HG02840 (cell line): ENCODE data around the gene RNF26.
A peak's percentile ranks its signal among the peaks of the same experiment; 100 is the strongest.

Experiments used
- ATAC-seq: cut with Tn5 transposase; IDR thresholded peaks from one replicate; pipeline ENCODE4 v1.9.1; 2021; ENCODE audit warnings: mild to moderate bottlenecking, moderate library complexity, moderate number of reproducible peaks; ENCODE audit not compliant: unreplicated experiment, low FRiP score

Gene RNF26

DNA sequence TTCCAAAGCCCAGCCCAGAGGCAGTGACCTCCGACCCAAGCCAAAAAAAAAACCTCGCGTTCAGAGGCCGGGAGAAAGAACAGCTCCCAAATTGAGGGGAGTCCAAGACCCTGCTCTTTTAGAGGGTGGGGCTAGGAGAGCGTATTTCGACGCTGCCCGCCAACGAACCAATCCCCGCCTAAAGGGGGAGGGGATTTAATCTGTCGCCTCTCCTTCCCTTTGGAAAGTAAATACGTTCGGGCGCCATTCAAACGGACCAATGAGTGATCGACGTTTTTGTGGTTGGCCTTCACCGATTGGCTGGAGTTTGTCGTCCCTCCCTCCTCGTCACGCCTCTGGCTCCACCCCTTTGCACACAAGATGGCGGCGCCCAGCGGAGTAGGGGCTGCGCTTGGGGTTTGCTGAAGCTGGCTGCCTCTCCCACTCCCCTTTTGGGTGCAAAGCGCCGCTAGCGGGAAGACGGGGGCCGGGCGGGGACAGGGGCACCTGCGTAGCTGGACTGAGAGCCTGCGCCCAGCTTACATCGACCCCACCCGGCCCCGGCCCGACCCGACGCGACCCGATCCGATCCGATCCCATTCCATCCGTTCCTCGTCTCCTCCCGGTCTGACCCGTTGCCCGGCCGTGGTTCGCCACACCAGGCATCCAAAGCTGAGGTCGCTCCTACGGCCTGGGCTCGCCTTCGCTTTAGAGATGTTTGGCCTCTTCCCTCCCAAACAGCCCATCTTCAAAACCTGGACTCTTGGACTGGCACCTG is at the start of gene RNF26:
TSS of gene RNF26 (plus strand) at position 354 of the 757 bp plus-strand sequence. CDS start 596 bp downstream, outside the sequence.
- peak; percentile 86 for ATAC-seq

DNA sequence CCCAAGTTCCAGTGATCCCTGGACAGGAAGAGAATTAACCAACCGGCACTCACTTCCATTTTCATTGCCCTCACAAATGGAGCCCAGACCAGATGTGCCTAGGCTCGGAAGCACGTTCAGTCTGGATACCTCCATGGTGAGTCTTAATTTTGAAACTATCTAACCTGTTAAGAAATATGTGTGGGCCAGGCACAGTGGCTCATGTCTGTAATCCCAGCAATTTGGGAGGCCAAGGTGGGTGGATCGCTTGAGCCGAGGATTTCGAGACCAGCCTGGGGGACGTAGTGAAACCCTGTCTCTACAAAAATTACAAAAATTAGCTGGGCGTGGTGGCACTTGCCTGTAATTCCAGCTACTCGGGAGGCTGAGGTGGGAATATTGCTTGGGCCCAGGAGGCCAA is 48.9 kb upstream of the RNF26 start:
- ATAC-seq = no peak

DNA sequence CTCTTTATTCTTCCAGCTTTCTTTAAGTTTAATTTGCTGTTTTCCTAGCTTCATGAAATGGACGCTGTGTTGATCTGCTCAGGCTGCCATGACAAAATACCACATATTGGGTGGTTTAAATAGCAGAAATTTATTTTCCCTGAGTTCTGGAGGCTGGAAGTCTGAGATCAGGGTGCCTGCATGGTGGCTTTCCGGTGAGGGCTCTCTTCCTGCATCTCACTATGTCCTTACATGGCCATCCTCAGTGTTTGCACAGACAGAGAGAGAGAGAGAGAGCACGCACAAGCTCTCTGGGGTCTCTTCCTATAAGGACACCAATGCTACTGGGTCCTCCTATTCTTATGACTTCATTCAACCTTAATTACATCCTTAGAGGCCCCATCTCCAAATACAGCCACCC is 46.1 kb upstream of the RNF26 start:
- ATAC-seq = no peak

DNA sequence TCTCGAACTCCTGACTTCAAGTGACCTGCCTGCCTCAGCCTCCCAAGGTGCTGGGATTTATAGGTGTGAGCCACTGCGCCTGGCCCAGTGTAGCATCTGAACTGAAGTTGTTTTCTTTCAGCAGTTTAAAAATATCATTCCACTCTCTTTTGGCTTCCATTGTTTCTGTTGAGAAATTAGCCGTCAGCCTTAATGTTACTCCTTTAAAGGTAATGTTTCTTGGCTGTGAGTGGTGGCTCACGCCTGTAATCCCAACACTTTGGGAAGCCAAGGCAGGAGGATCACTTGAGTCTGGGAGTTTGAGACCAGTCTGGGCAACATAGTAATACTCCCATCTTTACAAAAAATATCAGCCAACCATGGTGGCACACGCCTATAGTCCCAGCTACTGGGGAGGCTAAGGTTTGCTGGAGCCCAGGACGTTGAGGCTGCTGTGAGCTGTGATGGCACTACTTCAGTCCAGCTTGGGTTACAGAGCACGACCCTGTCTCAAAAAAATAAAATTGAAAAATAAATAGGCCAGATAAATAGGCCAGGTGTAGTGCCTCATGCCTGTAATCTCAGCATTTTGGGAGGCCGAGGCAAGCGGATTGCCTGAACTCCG is 43.3 kb upstream of the RNF26 start:
- ATAC-seq = no peak

DNA sequence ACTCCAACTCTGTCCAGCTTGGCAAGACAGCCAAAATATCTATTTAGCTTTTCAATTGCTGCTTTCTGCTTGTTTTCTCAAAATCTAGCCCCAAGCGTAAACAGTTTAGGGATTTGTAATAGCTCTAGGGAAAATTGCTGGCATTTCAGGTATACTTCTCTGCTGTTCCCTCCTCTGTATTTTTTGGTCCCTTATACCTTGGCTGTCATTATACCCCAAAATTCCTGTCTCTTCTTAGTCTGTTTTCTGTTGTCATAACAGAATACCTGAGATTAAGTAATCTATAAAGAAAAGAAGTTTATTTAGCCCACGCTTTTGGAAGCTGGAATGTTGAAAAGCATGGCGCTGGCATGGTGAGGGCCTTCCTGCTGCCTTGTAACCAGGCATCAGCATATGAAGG is 40.9 kb upstream of the RNF26 start:
- no peak for ATAC-seq

DNA sequence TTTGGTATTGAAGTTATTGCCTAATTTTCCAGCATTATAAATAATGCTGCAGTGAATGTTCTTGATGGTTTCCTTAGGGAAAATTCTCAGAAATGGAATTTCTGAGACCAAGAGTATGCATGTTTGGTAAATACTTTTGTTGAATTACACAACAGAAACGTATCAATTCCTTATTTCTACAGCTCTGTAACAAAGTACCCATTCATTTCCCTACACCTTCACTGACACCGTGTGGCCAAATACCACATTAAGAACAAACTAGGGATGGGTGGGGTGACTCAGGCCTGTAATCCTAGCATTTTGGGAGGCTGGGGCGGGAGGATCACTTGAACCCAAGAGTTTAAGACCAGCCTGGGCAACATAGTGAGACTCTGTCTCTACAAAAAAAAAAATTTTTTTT is 39.1 kb upstream of the RNF26 start:
- no peak for ATAC-seq

DNA sequence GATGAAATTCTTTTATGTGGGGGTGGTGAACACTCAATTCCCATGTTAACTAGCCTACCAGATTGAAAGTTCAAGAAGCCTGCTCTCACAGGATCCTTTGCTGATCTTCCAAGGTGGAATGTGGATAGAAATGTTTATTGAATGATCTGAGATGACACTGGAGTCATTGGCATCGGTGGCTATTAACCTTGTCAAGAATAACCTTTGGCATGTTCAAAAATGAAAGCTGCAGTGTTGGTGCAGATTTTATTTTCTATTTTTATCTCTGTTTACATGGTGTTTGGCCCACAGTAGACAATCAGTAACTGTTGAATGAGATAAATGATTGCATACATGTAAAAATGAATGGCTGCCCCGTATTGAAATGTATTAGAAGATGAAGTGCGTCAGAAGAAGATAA is 36.4 kb upstream of the RNF26 start:
- no peak for ATAC-seq

DNA sequence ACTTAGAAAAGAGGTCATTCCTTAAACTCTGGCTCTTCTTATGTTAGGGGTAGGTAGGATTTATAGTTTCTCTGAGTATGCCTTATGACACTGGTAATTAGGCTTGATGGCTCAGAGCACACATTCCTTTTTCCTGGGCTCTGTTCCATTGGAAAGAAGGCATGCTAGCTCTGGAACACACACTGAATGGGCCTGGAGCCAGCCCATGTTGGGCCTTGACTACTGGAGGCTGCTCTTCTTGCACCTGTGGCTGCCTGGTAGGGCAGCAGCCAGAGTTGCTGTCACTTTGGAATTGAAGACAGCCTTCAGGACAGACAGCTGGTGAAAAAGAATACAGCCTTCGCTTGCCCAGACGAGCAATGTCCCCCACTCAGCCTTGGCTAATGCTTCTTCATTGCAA is 35.6 kb upstream of the RNF26 start:
- no peak for ATAC-seq

DNA sequence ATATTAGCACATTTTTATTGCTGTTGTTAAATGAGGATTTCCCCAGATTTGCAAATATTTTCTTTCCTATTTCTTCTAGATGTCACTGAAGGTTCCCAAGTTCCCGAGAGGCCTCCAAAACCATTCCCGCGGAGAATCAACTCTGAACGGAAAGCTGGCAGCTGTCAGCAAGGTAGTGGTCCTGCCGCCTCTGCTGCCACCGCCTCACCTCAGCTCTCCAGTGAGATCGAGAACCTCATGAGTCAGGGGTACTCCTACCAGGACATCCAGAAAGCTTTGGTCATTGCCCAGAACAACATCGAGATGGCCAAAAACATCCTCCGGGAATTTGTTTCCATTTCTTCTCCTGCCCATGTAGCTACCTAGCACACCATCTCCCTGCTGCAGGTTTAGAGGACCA is 34.9 kb upstream of the RNF26 start:
- no peak for ATAC-seq

DNA sequence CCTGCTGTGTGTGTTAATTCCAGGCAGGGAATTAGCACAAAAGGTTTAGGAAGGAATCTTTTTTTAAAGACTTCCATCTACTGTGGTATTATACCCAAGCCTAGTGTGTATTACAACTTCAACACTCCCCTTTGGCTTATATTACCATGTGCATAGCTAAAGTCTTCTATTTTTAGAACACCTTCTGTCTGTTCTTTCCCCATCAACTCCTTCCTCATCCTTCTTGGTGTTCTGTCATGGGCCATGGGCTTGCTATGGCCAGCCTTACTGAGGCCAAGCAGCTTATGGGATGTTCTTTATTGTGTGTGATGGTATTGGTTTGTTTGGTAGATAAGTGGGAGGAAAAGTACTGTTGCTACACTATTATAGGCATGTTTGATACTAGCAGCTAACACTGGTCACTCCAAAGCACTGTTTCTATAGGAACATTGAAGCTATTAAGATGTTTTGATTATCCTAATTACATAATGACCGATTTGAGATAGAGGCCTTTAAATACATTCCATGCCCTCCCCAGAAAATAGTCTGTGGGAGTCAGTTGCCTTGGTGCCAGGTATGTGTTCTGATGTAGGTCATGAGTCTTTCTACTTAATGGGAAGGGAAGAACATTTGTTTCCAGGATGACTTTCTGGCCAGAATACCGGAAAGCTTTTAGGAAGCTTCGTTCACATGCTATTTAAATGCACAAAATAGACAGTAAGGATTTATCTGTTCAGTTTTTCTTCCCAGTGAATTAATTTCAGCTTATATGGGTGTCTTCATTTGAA is 33.9 kb upstream of the RNF26 start:
- no peak for ATAC-seq

DNA sequence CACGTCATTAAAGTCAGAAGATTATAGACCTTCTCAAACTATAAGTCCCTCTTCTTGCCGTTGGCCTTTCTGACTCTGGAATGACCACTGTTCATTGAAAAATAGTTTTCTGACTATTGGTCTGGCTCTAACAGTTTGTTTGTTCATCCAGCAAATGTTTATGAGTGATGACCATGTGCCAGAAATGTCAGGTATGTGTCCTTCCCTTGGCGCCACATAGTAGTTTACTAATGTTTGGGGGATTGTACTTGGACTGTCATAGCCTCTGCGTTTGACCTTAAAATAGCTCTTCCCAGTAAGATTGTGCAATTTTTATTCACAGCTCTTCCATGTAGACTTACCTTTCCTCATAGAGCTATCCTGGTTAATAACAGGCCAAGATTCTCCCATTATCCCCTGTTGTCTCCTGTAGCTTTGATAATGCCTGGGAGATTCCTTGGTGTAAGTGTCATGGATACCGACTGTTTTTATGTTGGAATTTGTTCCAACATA is 31.1 kb upstream of the RNF26 start:
- no peak for ATAC-seq

DNA sequence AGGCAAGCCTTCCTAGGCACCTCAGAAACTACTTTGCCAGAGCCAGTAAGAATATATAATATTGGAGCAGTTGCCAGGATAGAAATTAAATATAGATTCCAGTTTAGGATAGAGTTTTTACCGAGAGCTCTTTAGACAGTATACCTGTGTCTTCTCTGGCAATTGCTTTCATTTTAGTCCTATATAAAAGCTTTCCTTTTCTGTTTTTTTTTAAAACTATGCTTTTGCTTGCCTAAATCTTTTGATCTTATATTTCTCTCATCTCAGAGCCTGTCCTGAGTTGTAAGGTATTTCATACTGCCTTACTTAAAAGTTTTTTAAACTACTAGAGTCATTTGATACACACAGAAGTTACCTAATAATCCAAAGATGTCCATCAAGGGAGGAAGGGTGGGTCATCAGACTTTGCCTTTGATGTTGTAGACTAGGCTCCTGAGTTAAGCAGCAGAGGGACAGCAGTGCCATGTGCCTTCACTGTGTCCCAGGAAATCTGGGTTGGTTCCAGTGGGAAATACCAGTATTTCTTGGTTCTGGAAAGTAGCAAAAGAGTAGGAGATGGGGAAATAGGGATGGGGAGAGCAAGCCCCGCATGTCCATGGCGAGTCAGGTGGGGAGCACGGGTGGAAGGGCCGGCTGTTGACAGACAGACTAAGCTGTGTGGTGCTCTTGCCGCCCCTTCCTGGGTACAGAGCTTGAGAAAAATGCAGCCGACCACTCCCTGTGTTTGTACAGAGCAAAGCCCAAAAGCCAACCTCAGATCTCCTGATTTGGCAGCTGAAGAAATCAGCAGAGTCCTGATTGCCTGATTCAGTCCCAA is 28.6 kb upstream of the RNF26 start:
- ATAC-seq = no peak

DNA sequence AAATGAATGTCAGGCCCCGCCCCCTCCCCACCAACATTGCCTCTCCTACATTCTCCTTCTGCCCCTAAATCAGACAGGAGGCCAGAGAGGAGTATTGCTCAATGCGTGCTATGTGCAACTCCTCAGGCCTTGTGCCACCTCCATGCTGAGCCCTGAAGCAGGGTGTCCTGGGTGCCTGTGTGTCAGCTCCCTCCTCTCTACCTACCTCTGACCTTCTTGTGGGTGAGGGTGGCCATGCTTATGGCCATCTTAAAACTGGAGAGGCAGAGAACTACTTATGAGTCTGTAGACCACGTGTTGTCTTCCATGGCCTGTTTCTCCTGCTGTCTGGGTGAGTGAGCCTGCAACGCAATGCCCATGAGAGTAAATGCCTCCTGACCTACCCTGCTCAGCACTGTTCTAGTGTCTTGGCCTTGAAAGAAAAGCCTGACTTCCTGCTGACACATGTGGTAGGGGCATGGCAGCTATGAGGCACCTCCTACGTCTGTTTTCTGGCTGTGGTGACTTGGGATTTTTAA is 27.9 kb upstream of the RNF26 start:
- ATAC-seq = no peak

DNA sequence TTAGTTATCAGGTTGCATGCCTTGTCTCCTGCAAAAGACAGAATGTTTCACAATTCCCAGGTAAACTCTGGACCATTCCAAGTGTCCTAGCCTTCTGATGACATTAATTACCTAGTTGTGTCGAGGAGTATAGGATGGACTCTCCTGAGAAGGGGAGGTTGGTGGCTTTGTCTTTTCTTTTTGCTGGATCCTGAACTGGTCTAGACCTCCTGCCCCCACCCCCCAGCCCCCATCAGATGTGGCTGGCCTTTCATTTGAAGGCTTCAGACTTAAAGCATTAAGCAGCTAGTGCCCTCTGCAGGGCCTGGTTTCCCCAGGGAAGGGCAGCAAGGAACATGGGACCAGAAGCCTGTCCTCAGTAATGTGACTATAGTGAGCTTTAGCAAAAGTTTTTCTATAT is 27.1 kb upstream of the RNF26 start:
- ATAC-seq = no peak

DNA sequence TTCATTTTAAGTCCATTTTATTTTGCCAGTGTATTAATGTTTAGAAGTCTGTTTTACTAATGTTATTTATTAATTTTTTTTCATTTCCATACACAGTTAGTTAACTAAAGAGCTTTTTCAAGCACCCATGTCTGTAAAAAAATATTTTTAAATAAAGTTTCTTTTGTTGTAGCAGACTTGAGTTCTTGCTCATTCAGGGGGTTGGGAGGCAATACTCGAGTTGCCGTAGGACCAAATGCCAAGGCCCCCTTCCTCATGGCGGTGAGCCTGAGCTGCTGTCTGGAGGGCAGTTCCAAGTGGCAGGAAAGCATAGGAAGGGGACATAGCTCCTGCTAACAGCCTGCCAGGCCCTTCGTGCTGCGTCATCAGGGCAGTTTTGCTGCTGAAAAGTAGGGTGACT is 26.4 kb upstream of the RNF26 start:
- ATAC-seq = no peak

DNA sequence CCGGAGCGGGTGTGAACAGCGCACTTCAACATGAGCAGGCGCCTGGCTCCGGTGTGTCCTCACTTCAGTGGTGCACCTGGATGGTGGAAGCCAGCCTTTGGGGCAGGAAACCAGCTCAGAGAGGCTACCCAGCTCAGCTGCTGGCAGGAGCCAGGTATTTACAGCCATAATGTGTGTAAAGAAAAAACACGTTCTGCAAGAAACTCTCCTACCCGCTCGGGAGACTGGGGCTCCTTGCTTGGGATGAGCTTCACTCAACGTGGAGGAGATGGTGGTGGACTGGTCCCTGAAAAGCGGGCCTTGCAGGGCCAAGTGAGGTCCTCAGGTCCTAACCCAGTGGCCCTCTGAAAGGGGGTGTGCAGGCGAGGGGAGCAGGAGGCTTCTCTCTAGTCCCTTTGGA is 24.9 kb upstream of the RNF26 start:
- ATAC-seq = no peak

DNA sequence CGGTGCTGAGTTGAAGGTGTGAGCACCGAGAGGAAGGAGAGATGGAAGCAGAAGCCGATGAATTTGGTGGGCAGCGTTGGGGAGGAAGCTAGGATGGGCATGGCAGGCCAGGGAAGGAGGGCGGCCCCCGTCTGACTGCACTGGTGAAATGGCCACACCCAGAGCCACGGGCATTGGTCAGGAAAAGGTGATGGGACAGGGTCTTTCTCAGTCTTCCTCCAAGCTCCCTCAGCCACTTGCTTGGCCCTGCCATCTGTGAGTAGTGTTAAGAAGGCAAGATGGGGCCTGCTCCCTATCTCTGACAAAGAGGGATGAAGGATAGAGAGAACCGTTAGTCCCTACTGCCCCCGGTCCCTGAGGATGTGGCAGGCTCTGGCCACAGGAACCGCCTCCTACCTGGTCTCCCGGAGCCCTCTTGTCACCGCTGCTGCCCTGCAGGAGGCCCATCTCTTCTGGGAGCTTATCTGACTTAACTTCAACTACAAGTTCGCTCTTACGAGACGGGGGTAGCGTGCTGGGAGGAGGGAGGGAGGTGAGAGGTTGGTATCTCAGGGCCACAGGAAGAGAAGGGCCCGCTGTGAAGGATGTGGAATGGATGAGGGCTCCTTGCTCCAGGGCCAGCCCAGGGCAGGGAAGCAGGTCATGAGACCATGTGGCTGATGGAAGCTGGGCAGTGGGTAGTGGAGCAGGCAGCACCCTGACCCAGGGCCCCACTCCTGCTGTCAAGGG is 24.2 kb upstream of the RNF26 start:
- no peak for ATAC-seq

DNA sequence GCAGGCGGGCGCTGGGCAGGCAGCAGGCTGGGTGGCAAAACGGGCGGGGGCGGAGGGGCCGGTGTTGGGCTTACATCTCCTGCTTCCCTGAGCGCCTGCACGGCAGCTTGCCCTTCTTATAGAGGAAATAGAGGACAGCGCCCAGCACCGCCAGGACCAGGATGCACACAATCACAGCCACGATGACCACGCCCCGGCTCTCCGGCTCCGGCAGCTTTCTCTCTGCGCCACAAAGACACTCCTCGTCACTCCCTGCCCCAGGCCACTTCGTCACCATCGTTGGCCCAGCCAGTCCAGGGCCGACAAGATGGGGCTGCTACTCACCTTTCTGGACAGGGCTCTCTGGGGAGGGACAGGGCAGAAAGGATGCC is 23.7 kb upstream of the RNF26 start:
- no peak for ATAC-seq

DNA sequence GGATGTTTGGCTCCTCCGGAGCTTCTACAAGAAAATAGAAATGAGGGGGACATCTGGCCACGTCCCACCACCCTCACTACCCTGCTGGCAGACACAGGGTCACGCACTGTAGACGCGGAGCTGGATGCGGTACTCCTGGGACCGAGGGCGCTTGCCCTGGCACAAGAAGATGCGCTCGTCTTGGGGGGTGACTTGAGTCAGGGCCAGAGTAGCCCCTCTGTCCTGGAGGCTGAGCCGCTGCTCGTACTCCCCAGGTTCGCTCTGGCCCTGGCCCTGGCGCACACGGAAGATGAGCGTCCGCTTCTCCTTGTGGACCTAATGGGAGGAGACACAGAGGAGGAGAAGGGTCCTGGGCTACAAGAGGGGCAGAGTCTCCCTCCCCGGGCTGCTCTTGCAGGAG is 19.6 kb upstream of the RNF26 start:
- no peak for ATAC-seq
